GM12878 (cell line): Measurements from ENCODE around the gene CTXND1.

Experiments
- BMI1 ChIP-seq: fragments of 450-650 bp; IDR thresholded peaks from 2 replicates; pipeline ENCODE4 v1.6.1; 2016; ENCODE audit warnings: mild to moderate bottlenecking, moderate library complexity, borderline replicate concordance
- ZZZ3 ChIP-seq: IDR thresholded peaks from 2 replicates; pipeline ENCODE4 v1.6.1; 2011; ENCODE audit warnings: low read depth; ENCODE audit not compliant: control insufficient read depth, insufficient read length
- TF ChIP-seq, protein P1 (sequence below), 3 experiments: IDR thresholded peaks in 2 of 3; conservative IDR thresholded peaks in 1 of 3; 2 replicates each; pipeline ENCODE4 v1.5.1; 2011; ENCODE audit warnings: low read depth in 3 of 3, low read length in 3 of 3, mild to moderate bottlenecking in 3 of 3, control low read depth in 2 of 3, moderate library complexity in 2 of 3, inconsistent platforms in 1 of 3, mixed read lengths in 1 of 3; ENCODE audit not compliant: control insufficient read depth in 2 of 3, insufficient read depth in 1 of 3; ENCODE audit errors: extremely low read depth in 1 of 3
- TF ChIP-seq, protein P2 (sequence below): IDR thresholded peaks from 2 replicates; pipeline ENCODE4 v1.6.1; 2011; ENCODE audit warnings: low read depth, mild to moderate bottlenecking, low read length, moderate library complexity, borderline replicate concordance; ENCODE audit errors: extremely low read depth

DNA sequence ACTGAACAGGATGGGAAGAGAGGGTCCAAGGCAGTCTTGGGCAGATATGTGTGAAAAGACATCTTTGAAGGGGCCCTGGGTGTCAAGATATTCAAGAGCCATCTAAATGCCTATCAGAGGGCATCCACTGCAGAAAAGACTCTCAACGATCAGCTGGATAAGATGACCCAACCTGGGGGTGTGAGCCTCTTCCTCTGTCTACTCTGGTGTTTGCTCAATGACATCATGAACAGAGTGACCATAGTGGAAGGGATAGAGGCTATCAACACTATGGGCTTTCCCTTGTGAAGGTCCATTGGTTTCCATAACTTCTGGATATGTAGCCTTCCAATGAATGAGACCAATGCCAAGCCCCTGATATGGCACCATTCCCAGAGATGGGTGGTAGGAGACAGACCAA is 57.1 kb downstream of the CTXND1 start:
- TF ChIP-seq ZZZ3 (no peak), BMI1 (no peak)
- TF ChIP-seq, protein P1, sequence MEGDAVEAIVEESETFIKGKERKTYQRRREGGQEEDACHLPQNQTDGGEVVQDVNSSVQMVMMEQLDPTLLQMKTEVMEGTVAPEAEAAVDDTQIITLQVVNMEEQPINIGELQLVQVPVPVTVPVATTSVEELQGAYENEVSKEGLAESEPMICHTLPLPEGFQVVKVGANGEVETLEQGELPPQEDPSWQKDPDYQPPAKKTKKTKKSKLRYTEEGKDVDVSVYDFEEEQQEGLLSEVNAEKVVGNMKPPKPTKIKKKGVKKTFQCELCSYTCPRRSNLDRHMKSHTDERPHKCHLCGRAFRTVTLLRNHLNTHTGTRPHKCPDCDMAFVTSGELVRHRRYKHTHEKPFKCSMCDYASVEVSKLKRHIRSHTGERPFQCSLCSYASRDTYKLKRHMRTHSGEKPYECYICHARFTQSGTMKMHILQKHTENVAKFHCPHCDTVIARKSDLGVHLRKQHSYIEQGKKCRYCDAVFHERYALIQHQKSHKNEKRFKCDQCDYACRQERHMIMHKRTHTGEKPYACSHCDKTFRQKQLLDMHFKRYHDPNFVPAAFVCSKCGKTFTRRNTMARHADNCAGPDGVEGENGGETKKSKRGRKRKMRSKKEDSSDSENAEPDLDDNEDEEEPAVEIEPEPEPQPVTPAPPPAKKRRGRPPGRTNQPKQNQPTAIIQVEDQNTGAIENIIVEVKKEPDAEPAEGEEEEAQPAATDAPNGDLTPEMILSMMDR (IDR thresholded peaks at IDR 0.05 in 2 of 3, conservative IDR thresholded peaks at IDR 0.05 in 1 of 3; ENCODE audit: control insufficient read depth in 2 of 3, extremely low read depth in 1 of 3, insufficient read depth in 1 of 3, low read depth in 3 of 3, low read length in 3 of 3), result no peak
- TF ChIP-seq, protein P2, sequence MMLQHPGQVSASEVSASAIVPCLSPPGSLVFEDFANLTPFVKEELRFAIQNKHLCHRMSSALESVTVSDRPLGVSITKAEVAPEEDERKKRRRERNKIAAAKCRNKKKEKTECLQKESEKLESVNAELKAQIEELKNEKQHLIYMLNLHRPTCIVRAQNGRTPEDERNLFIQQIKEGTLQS, result no peak
